H1 (cell line): Measurements from ENCODE around the gene DDHD1. TPM values are rescaled to one million over a fixed set of nuclear protein-coding genes. Genes with fewer than 3 reads are reported as not detected.

Experiments
- CTCF ChIA-PET: fragments of 300-600 bp; sonication (Branson Sonifier 250); formaldehyde crosslinking; loops from one replicate; lab custom pipeline; 2021; ENCODE audit not compliant: partially characterized antibody; lab: Charles Lee
- POLR2A ChIA-PET: fragments of 300-600 bp; sonication (Branson Sonifier 250); formaldehyde crosslinking; loops from one replicate; lab custom pipeline; 2021; ENCODE audit warnings: inconsistent platforms; ENCODE audit not compliant: partially characterized antibody; lab: Charles Lee
- DNase-seq, 2 experiments: peaks; one replicate each; pipeline versions ENCODE4 v3.0.0 to v3.0.0-alpha.2; 2010 to 2022; ENCODE audit warnings: low spot score in 2 of 2, low read depth in 1 of 2, mixed read lengths in 1 of 2
- FAIRE-seq: peaks from 2 replicates; lab custom pipeline; 2011; peaks lifted over from hg19 to GRCh38; lab: Jason Lieb, UNC
- H2AFZ ChIP-seq: 2 replicates; pipeline ENCODE4 v1.8.1; 2012; ENCODE audit warnings: low read length, inconsistent platforms
- H2AK5ac ChIP-seq: 2 replicates; pipeline ENCODE4 v1.6.1; 2013; ENCODE audit warnings: low read depth, low read length
- H2BK120ac ChIP-seq: replicated peaks from 2 replicates; pipeline ENCODE3; 2013; ENCODE audit warnings: low read depth, low read length, inconsistent platforms
- H2BK12ac ChIP-seq: 2 replicates; pipeline ENCODE4 v1.6.1; 2013; ENCODE audit warnings: low read depth, low read length
- H2BK15ac ChIP-seq: 2 replicates; pipeline ENCODE4 v1.6.1; 2013; ENCODE audit warnings: low read length
- H2BK20ac ChIP-seq: 2 replicates; pipeline ENCODE4 v1.6.1; 2013; ENCODE audit warnings: low read length
- H2BK5ac ChIP-seq: 2 replicates; pipeline ENCODE4 v1.6.1; 2013; ENCODE audit warnings: low read depth, low read length
- H3K14ac ChIP-seq: 2 replicates; pipeline ENCODE4 v1.6.1; 2013; ENCODE audit warnings: inconsistent platforms; ENCODE audit not compliant: insufficient read length
- H3K18ac ChIP-seq: 2 replicates; pipeline ENCODE4 v1.6.1; 2013; ENCODE audit warnings: low read length; ENCODE audit errors: extremely low read depth
- H3K23ac ChIP-seq: 2 replicates; pipeline ENCODE4 v1.6.1; 2013; ENCODE audit warnings: inconsistent platforms; ENCODE audit not compliant: insufficient read length
- H3K23me2 ChIP-seq: 2 replicates; pipeline ENCODE4 v1.6.1; 2013; ENCODE audit warnings: low read depth, low read length
- H3K27ac ChIP-seq: 2 replicates; pipeline ENCODE4 v1.6.1; 2011; ENCODE audit warnings: low read depth, low read length, inconsistent platforms
- H3K27me3 ChIP-seq, 4 experiments: replicated peaks in 1 of 4; 1 replicate in 1 of 4; 2 replicates in 3 of 4; pipeline versions ENCODE4 v1.6.1 to v1.8.1; 2011 to 2013; ENCODE audit warnings: low read length in 3 of 4, mild to moderate bottlenecking in 3 of 4, inconsistent platforms in 2 of 4, mixed read lengths in 2 of 4, moderate library complexity in 1 of 4; ENCODE audit not compliant: control insufficient read depth in 3 of 4, insufficient read depth in 3 of 4; ENCODE audit errors: extremely low read depth in 1 of 4
- H3K36me3 ChIP-seq, 4 experiments: 2 replicates each; pipeline versions ENCODE4 v1.6.1 to v1.8.1; 2011 to 2013; ENCODE audit warnings: mild to moderate bottlenecking in 4 of 4, low read length in 3 of 4, moderate library complexity in 2 of 4, control low read depth in 1 of 4, inconsistent platforms in 1 of 4; ENCODE audit not compliant: insufficient read depth in 4 of 4, control insufficient read depth in 2 of 4
- H3K4ac ChIP-seq: replicated peaks from 2 replicates; pipeline ENCODE3; 2013; ENCODE audit warnings: low read length, low read depth, mixed read lengths, inconsistent platforms; ENCODE audit not compliant: insufficient read length
- H3K4me1 ChIP-seq, 4 experiments: replicated peaks in 1 of 4; 1 replicate in 1 of 4; 2 replicates in 3 of 4; pipeline versions ENCODE4 v1.6.1 to v1.8.1; 2011 to 2013; ENCODE audit warnings: low read length in 3 of 4, inconsistent platforms in 2 of 4, mixed read lengths in 1 of 4; ENCODE audit not compliant: insufficient read depth in 4 of 4, control insufficient read depth in 3 of 4
- H3K4me2 ChIP-seq, 2 experiments: 2 replicates each; pipeline versions ENCODE4 v1.6.1 to v1.8.1; 2011 to 2013; ENCODE audit warnings: low read depth in 2 of 2, low read length in 2 of 2, control low read depth in 1 of 2, inconsistent platforms in 1 of 2, mild to moderate bottlenecking in 1 of 2; ENCODE audit not compliant: insufficient read depth in 1 of 2
- H3K4me3 ChIP-seq, 4 experiments: fragments of 200-600, 300-600 bp in 1 of 4; sonication (generic), shearing (Covaris generic), sonication (Bioruptor Twin) in 1 of 4; 2 replicates each; pipeline versions ENCODE4 v1.5.1 to v1.8.1; 2011 to 2016; ENCODE audit warnings: low read length in 4 of 4, low read depth in 3 of 4, control low read depth in 2 of 4, inconsistent platforms in 2 of 4, mild to moderate bottlenecking in 2 of 4, mixed read lengths in 1 of 4, moderate library complexity in 1 of 4; ENCODE audit not compliant: insufficient read depth in 2 of 4; ENCODE audit errors: extremely low read depth in 1 of 4
- H3K56ac ChIP-seq: replicated peaks from 2 replicates; pipeline ENCODE3; 2013; ENCODE audit warnings: low read depth, mild to moderate bottlenecking, mixed read lengths, low read length, inconsistent platforms; ENCODE audit not compliant: insufficient read length
- H3K79me1 ChIP-seq: 2 replicates; pipeline ENCODE4 v1.6.1; 2013; ENCODE audit warnings: low read depth, low read length, control low read depth
- H3K79me2 ChIP-seq, 2 experiments: 2 replicates each; pipeline versions ENCODE4 v1.6.1 to v1.8.1; 2012 to 2013; ENCODE audit warnings: low read length in 2 of 2, mild to moderate bottlenecking in 2 of 2, inconsistent platforms in 1 of 2; ENCODE audit not compliant: insufficient read depth in 2 of 2, control insufficient read depth in 1 of 2
- H3K9ac ChIP-seq, 4 experiments: replicated peaks in 1 of 4; 1 replicate in 1 of 4; 2 replicates in 3 of 4; pipeline versions ENCODE4 v1.6.1 to v1.8.1; 2011 to 2013; ENCODE audit warnings: low read depth in 3 of 4, low read length in 3 of 4, control low read depth in 2 of 4, mild to moderate bottlenecking in 2 of 4, moderate library complexity in 2 of 4, inconsistent platforms in 1 of 4; ENCODE audit errors: extremely low read depth in 1 of 4
- H3K9me3 ChIP-seq, 2 experiments: 2 replicates each; pipeline versions ENCODE4 v1.6.1 to v1.8.1; 2012 to 2013; ENCODE audit warnings: mild to moderate bottlenecking in 2 of 2, moderate library complexity in 2 of 2, control low read depth in 1 of 2, inconsistent platforms in 1 of 2, low read depth in 1 of 2, low read length in 1 of 2, mixed read lengths in 1 of 2; ENCODE audit not compliant: insufficient read depth in 2 of 2
- H4K20me1 ChIP-seq, 2 experiments: replicated peaks in 1 of 2; 2 replicates each; pipeline versions ENCODE3 to v1.8.1; 2011 to 2013; ENCODE audit warnings: inconsistent platforms in 2 of 2, low read length in 2 of 2, mild to moderate bottlenecking in 1 of 2; ENCODE audit not compliant: insufficient read depth in 2 of 2, control insufficient read depth in 1 of 2
- H4K5ac ChIP-seq: 2 replicates; pipeline ENCODE4 v1.6.1; 2013; ENCODE audit warnings: low read length, low read depth, mixed read lengths, inconsistent platforms; ENCODE audit not compliant: insufficient read length
- H4K8ac ChIP-seq: 2 replicates; pipeline ENCODE4 v1.8.0; 2013; ENCODE audit warnings: mild to moderate bottlenecking, moderate library complexity, low read length, inconsistent platforms; ENCODE audit not compliant: insufficient read depth; ENCODE audit errors: extremely low read depth
- H4K91ac ChIP-seq: replicated peaks from 2 replicates; pipeline ENCODE3; 2013; ENCODE audit warnings: low read length, mixed read lengths, inconsistent platforms; ENCODE audit not compliant: insufficient read length
- ASH2L ChIP-seq: fragments of 200-600, 300-600 bp; sonication (generic); IDR thresholded peaks from one replicate; pipeline ENCODE4 v1.7.1; 2017; ENCODE audit warnings: low read length
- E2F6 ChIP-seq: IDR thresholded peaks from 2 replicates; pipeline ENCODE4 v1.6.1; 2012; ENCODE audit warnings: inconsistent platforms
- GTF2F1 ChIP-seq: IDR thresholded peaks from 2 replicates; pipeline ENCODE4 v1.6.1; 2012; ENCODE audit warnings: low read depth, low read length, improper control_type of control experiment, borderline replicate concordance
- HDAC2 ChIP-seq, 2 experiments: fragments of 300-600 bp in 1 of 2; sonication (generic) in 1 of 2; IDR thresholded peaks; 2 replicates each; pipeline ENCODE4 v1.6.1; 2011 to 2012; ENCODE audit warnings: low read depth in 2 of 2, low read length in 2 of 2, mild to moderate bottlenecking in 2 of 2, moderate library complexity in 2 of 2, borderline replicate concordance in 1 of 2, inconsistent platforms in 1 of 2
- JUN ChIP-seq: IDR thresholded peaks from 2 replicates; pipeline ENCODE4 v1.6.1; 2011; ENCODE audit warnings: low read depth, mild to moderate bottlenecking, improper control_type of control experiment, low read length
- RFX5 ChIP-seq: IDR thresholded peaks from 2 replicates; pipeline ENCODE4 v1.6.1; 2011; ENCODE audit warnings: low read depth, low read length, improper control_type of control experiment, borderline replicate concordance
- SAP30 ChIP-seq: fragments of 300-600 bp; sonication (generic); IDR thresholded peaks from 2 replicates; pipeline ENCODE4 v1.7.1; 2012; ENCODE audit warnings: low read length, moderate library complexity, mild to moderate bottlenecking, inconsistent platforms; ENCODE audit not compliant: insufficient read depth, insufficient replicate concordance
- SIX5 ChIP-seq: IDR thresholded peaks from 2 replicates; pipeline ENCODE4 v1.6.1; 2011; ENCODE audit warnings: mild to moderate bottlenecking, low read depth, low read length
- SRF ChIP-seq: IDR thresholded peaks from 2 replicates; pipeline ENCODE4 v1.6.1; 2011; ENCODE audit warnings: mild to moderate bottlenecking, low read depth, low read length, moderate library complexity
- WGBS, 2 experiments: shearing (Covaris generic) in 1 of 2; methylation state at CpG; one replicate each; pipeline versions ENCODE4 v1.1.6 to v1.1.7; 2013 to 2015; ENCODE audit warnings: low lambda C conversion rate in 2 of 2, mixed read lengths in 2 of 2, inconsistent platforms in 1 of 2, low coverage in 1 of 2, missing lambda C conversion rate in 1 of 2; ENCODE audit not compliant: insufficient replicate concordance in 2 of 2, insufficient coverage in 1 of 2, insufficient read length in 1 of 2; ENCODE audit errors: extremely low coverage in 1 of 2, missing lambda C conversion rate in 1 of 2; 5-methylcytosine and 5-hydroxymethylcytosine counted together
- polyA plus RNA-seq, 7 experiments: library from polyadenylated mRNA; depleted of rRNA in 3 of 7; stranded (reverse) in 5 of 7; unstranded in 2 of 7; fragments of >200 nt in 5 of 7; fragments of 200-250 nt in 2 of 7; gene quantifications; 1 replicate in 5 of 7; 2 replicates in 1 of 7; 4 replicates in 1 of 7; pipeline versions ENCODE4 v1.2.1 to v1.2.3, GENCODE V29; 2011 to 2013; ENCODE audit warnings: missing spikeins in 2 of 7, mixed read lengths in 2 of 7
- total RNA-seq: library from RNA; stranded (reverse); fragmentation: NEBNext Ultra II Directional; extraction: Animal tissue kit (Norgen Biotek cat#: 25700); gene quantifications from 2 replicates; pipeline ENCODE4 v1.2.1, GENCODE V29; 2021

DDHD1 gene
- total and polyA plus RNA-seq, 2 of the 8 experiments (the other 6 are each of a cell fraction or from before 2014, with no cell fraction given), result 3.6 to 16.0 TPM

GRCh38 chr14:53016491-53016890 lies 136.6 kb downstream of the DDHD1 start:
- Histone ChIP-seq H3K27ac (no peak overlapping the region), H2BK15ac (no peak overlapping the region), H3K23ac (no peak overlapping the region), H3K56ac (no peak overlapping the region), H3K79me1 (no peaks in the 10 kb centered on the region), H3K4me1 (peaks cover 0 to 17% (median 7%) of the 10 kb centered on the region in 4 experiments; a peak in 4 of 7 replicates), H3K27me3 (no peaks in the 10 kb centered on the region), H3K36me3 (no peaks in the 10 kb centered on the region), H4K5ac (no peak overlapping the region), H3K9me3 (no peaks in the 10 kb centered on the region), H4K8ac (no peak overlapping the region), H3K4me3 (no peak overlapping the region), H2AFZ (no peak overlapping the region), H2BK120ac (no peak overlapping the region), H2AK5ac (no peak overlapping the region), H3K79me2 (no peaks in the 10 kb centered on the region), H2BK5ac (no peak overlapping the region), H2BK12ac (no peak overlapping the region), H3K18ac (no peak overlapping the region), H3K14ac (no peak overlapping the region), H3K9ac (no peak overlapping the region), H2BK20ac (no peak overlapping the region)
- FAIRE-seq, result no peak
- POLR2A ChIA-PET, result no interaction called here
- no peak for DNase-seq
- WGBS, 2 experiments, result 80% methylated on average over 2 of the region's 2 CpGs; no CpG with 5 or more reads in 1 of the 2 experiments
- no peak for TF ChIP-seq SIX5
- no peak for TF ChIP-seq RFX5
- no peak for TF ChIP-seq JUN
- no peak for TF ChIP-seq ASH2L
- no peak for TF ChIP-seq SRF
- no peak for TF ChIP-seq E2F6
- TF ChIP-seq SAP30, result no peak
- TF ChIP-seq HDAC2 (IDR thresholded peaks at IDR 0.05; ENCODE audit: borderline replicate concordance in 1 of 2, low read depth in 2 of 2, low read length in 2 of 2), result no peak
- no peak for TF ChIP-seq GTF2F1
- TF ChIP-seq, all 59 proteins: peak for 0
- no peak overlapping the region for H3K4me2 ChIP-seq
- H3K4ac ChIP-seq, result no peak overlapping the region
- H4K91ac ChIP-seq, result no peak overlapping the region
- H3K23me2 ChIP-seq, result peaks cover 2% of the 10 kb centered on the region; the same call in 1 of the 2 replicates
- CTCF ChIA-PET, result interaction anchor here (1.3 kb wide), 1 partner anchor 38 kb away, joined by 3 read pairs; no protein-coding TSS in a partner anchor
- no peaks in the 10 kb centered on the region for H4K20me1 ChIP-seq
